T-helper 17 cell (primary cell): Measurements from ENCODE around the gene PCDH8. TPM values are rescaled to one million over a fixed set of nuclear protein-coding genes. Genes with fewer than 3 reads are reported as not detected.

Experiments used
- ATAC-seq: fragments of 150-1000 bp; cut with Tn5 transposase; 2 replicates; pipeline ENCODE4 v1.10.0; 2021; ENCODE audit warnings: mild to moderate bottlenecking, moderate library complexity
- DNase-seq, 3 donors: peaks; one replicate each; pipeline versions ENCODE4 v3.0.0 to v3.0.0-alpha.2; 2020 to 2021
- H3K9me3 ChIP-seq: one replicate; pipeline ENCODE4 v1.7.0; 2013; ENCODE audit warnings: low read length, mild to moderate bottlenecking; ENCODE audit not compliant: control insufficient read depth, poor library complexity, severe bottlenecking
- H3K27ac Mint-ChIP-seq: one replicate; pipeline ENCODE4 v1.8.0; 2022; ENCODE audit warnings: mild to moderate bottlenecking, moderate library complexity, mixed read lengths
- H3K27me3 Mint-ChIP-seq: one replicate; pipeline ENCODE4 v1.8.0; 2022; ENCODE audit warnings: mixed read lengths
- H3K36me3 Mint-ChIP-seq: one replicate; pipeline ENCODE4 v1.8.0; 2022; ENCODE audit warnings: low read depth, mixed read lengths
- H3K4me1 Mint-ChIP-seq: one replicate; pipeline ENCODE4 v1.8.0; 2022; ENCODE audit warnings: mild to moderate bottlenecking, mixed read lengths
- H3K4me3 Mint-ChIP-seq: one replicate; pipeline ENCODE4 v1.8.0; 2022; ENCODE audit warnings: mild to moderate bottlenecking, moderate library complexity, mixed read lengths
- total RNA-seq, 4 donors: library from RNA in 2 of 4; stranded (reverse) in 2 of 4; gene quantifications; one replicate each; pipeline ENCODE4 v1.2.3 and lab custom pipeline; 2022 to 2026

The PCDH8 gene
- total RNA-seq, 2 donors from 2014 or later: not detected

DNA sequence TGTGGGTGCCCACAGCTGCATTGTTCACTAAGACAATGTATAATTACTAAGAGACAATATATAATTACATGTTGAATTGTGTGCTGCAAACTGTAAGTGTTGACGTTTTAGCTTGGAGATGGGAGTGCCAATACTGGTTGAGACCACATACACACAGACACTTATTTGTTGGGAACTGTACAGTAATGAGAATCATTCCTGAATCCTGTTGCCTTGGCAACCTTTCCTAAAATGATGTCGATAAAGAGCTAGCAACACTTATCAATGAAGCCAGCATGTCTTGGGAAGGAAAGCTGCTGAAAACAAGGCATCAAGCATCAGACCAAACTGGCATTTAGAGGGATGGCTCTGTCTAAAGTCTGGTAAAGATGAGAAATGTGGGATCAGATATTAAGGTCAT lies 51.3 kb downstream of the PCDH8 start:
- no peaks in the 10 kb centered on the region for H3K9me3 ChIP-seq
- no peak for ATAC-seq
- Mint-ChIP-seq H3K27me3 (peaks cover 18% of the 10 kb centered on the region), H3K4me3 (no peak overlapping the region), H3K4me1 (no peaks in the 10 kb centered on the region), H3K36me3 (no peaks in the 10 kb centered on the region), H3K27ac (no peak overlapping the region)
- DNase-seq: no peak

DNA sequence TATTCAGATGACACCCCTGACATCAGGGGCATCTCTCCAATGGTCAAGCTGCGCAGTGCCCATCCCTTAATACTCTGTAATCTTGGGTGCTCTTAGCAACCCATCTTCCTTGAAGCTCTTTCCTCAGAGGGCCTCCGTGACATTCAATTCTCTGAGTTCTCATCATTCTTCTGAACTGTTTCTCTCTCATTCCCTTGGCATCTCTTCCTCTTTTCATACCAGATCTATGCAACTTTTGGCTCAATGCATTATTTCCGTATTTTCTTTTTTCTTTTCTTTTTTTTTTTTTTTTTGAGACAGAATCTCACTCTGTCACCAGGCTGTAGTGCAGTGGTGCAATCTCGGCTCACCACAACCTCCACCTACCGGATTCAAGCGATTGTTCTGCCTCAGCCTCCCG lies 53.9 kb downstream of the PCDH8 start:
- DNase-seq (no peak), ATAC-seq (no peak)
- H3K4me3 Mint-ChIP-seq: no peak overlapping the region
- peaks cover 29% of the 10 kb centered on the region for H3K27me3 Mint-ChIP-seq
- H3K9me3 ChIP-seq: no peaks in the 10 kb centered on the region
- H3K27ac Mint-ChIP-seq: no peak overlapping the region
- no peaks in the 10 kb centered on the region for H3K4me1 Mint-ChIP-seq
- H3K36me3 Mint-ChIP-seq: peaks cover 3% of the 10 kb centered on the region

DNA sequence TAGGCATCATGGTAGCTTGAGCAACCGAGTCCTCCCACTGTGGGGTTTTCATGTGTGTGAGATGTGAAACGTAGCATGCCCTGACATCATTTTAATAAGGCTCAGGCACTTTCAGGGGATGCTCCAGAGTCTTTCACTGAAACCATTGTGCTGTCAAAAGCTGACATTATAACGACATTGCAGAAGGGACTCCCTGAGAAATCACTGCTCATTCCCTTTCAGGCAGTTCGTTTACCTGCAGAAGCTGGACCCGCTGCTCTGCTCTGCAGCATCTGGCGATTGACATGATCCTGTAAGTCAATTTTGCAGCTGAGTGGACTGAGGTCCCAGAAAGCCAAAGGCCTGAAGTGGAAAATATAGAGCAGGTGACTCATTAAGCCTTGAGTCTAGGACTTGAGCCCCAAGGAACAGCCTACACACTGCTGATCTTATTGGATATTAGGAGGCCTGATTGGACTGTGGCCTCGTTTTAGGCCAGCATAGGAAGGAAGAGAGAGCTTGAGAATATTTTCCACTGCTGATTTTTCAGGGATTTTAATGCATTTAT lies 54.9 kb downstream of the PCDH8 start:
- peaks cover 3% of the 10 kb centered on the region for H3K36me3 Mint-ChIP-seq
- H3K9me3 ChIP-seq: no peaks in the 10 kb centered on the region
- peaks cover 29% of the 10 kb centered on the region for H3K27me3 Mint-ChIP-seq
- H3K27ac Mint-ChIP-seq: no peak overlapping the region
- DNase-seq: no peak
- no peak overlapping the region for H3K4me3 Mint-ChIP-seq
- H3K4me1 Mint-ChIP-seq: no peaks in the 10 kb centered on the region
- ATAC-seq: no peak

Other genes starting within 250 kb of the PCDH8 start
- gene HNRNPA1L2, start 206.2 kb downstream of the PCDH8 start, total RNA-seq: 10 to 100 TPM; 11.6 to 14.2 TPM
- gene SUGT1, start 195.8 kb downstream of the PCDH8 start, total RNA-seq: 10 to 100 TPM; 23.7 to 27.4 TPM
- gene CNMD, start 108.8 kb downstream of the PCDH8 start, total RNA-seq: not detected
- gene OLFM4, start 180.2 kb upstream of the PCDH8 start, total RNA-seq: not detected